CD4-positive, alpha-beta memory T cell (primary cell): ENCODE measurements around the gene WDR89. TPM values are rescaled to one million over a fixed set of nuclear protein-coding genes. Genes with fewer than 3 reads are reported as not detected.
A peak's percentile ranks its signal among the peaks of the same experiment; 100 is the strongest.

ENCODE experiments used
- CTCF ChIA-PET: fragments of 350-600 bp; sonication (Branson Sonifier 250); formaldehyde crosslinking; loops from one replicate; lab custom pipeline; 2021; ENCODE audit warnings: inconsistent platforms; ENCODE audit not compliant: partially characterized antibody; lab: Charles Lee
- POLR2A ChIA-PET: fragments of 350-600 bp; sonication (Branson Sonifier 250); formaldehyde crosslinking; loops from one replicate; lab custom pipeline; 2021; ENCODE audit not compliant: partially characterized antibody; lab: Charles Lee
- DNase-seq, 5 donors: peaks; one replicate each; pipeline versions ENCODE4 v3.0.0 to v3.0.0-alpha.2; 2020 to 2022; ENCODE audit warnings: mixed read lengths in 1 of 5
- H3K27ac ChIP-seq: one replicate; pipeline ENCODE4 v1.7.0; 2013; ENCODE audit warnings: low read depth, low read length
- H3K27me3 ChIP-seq: 2 replicates; pipeline ENCODE4 v1.7.0; 2013; ENCODE audit warnings: mild to moderate bottlenecking, low read length, moderate library complexity; ENCODE audit not compliant: insufficient read depth
- H3K36me3 ChIP-seq: 2 replicates; pipeline ENCODE4 v1.7.0; 2013; ENCODE audit warnings: mild to moderate bottlenecking, low read length, moderate library complexity; ENCODE audit not compliant: insufficient read depth
- H3K4me1 ChIP-seq: 2 replicates; pipeline ENCODE4 v1.7.0; 2013; ENCODE audit warnings: mild to moderate bottlenecking, low read length, moderate library complexity; ENCODE audit not compliant: insufficient read depth
- H3K4me3 ChIP-seq, 2 donors: one replicate each; pipeline ENCODE4 v1.7.0; 2013; ENCODE audit warnings: low read length in 2 of 2, mild to moderate bottlenecking in 1 of 2
- H3K9me3 ChIP-seq, 2 donors: one replicate each; pipeline ENCODE4 v1.7.0; 2013; ENCODE audit warnings: low read length in 2 of 2, control low read depth in 1 of 2; ENCODE audit not compliant: control insufficient read depth in 1 of 2
- H3K27ac Mint-ChIP-seq, 7 donors: one replicate each; pipeline ENCODE4 v1.8.0; 2020 to 2021; ENCODE audit warnings: mixed read lengths in 7 of 7, mild to moderate bottlenecking in 6 of 7, inconsistent platforms in 3 of 7, moderate library complexity in 3 of 7
- H3K27me3 Mint-ChIP-seq, 2 donors: one replicate each; pipeline ENCODE4 v1.8.0; 2020 to 2021; ENCODE audit warnings: mixed read lengths in 2 of 2
- H3K36me3 Mint-ChIP-seq, 2 donors: one replicate each; pipeline ENCODE4 v1.8.0; 2020 to 2021; ENCODE audit warnings: mixed read lengths in 2 of 2, inconsistent platforms in 1 of 2, mild to moderate bottlenecking in 1 of 2
- H3K4me1 Mint-ChIP-seq, 4 donors: one replicate each; pipeline ENCODE4 v1.8.0; 2020 to 2021; ENCODE audit warnings: mixed read lengths in 4 of 4, mild to moderate bottlenecking in 1 of 4
- H3K4me3 Mint-ChIP-seq, 8 donors: one replicate each; pipeline ENCODE4 v1.8.0; 2020 to 2021; ENCODE audit warnings: mixed read lengths in 8 of 8, mild to moderate bottlenecking in 7 of 8, moderate library complexity in 6 of 8, inconsistent platforms in 3 of 8
- H3K9me3 Mint-ChIP-seq, 8 donors: one replicate each; pipeline ENCODE4 v1.8.0; 2020 to 2021; ENCODE audit warnings: mixed read lengths in 8 of 8, mild to moderate bottlenecking in 5 of 8, inconsistent platforms in 3 of 8, moderate library complexity in 1 of 8
- intact Hi-C: fragments of 100-400 bp; cut with micrococcal nuclease; formaldehyde crosslinking; loops from one replicate; pipeline ENCODE4 v1.15.1; 2023
- polyA plus RNA-seq, 2 donors: library from polyadenylated mRNA; unstranded; fragments of 300-500 nt; fragmentation: Illumina TruSeq; gene quantifications; one replicate each; pipeline ENCODE4 v1.2.3, GENCODE V29; 2021
- total RNA-seq, 2 experiments: library from RNA; stranded (reverse); gene quantifications; one replicate each; pipeline ENCODE4 v1.2.3, GENCODE V29; 2021

Gene WDR89
- total and polyA plus RNA-seq, 4 experiments from 2014 or later: 23.4 to 36.3 (median 30.6) TPM

DNA sequence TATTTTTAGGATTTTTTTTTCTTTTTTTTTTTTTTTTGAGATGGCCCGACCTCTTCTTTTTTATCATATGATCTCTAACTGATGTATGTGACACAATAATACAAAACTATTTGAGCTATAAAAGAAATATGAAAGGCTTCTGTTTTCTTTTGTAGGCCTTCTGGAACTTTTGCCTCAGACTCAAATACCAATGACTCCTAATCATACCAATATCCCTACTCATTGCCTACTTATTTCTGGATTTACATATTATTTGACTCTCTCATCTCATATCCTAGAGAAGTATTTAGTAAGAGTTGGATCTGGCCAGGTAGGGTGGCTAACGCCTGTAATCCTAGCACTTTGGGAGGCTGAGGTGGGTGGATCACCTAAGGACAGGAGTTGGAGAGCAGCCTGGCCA is 12.7 kb upstream of the WDR89 start:
- Histone ChIP-seq H3K27ac (no peak overlapping the region), H3K27me3 (no peaks in the 10 kb centered on the region), H3K9me3 (no peaks in the 10 kb centered on the region), H3K4me3 (no peak overlapping the region), H3K36me3 (no peaks in the 10 kb centered on the region), H3K4me1 (peaks cover 34% of the 10 kb centered on the region)
- Mint-ChIP-seq H3K27ac (peak overlapping the region in 1 of 7 donors; percentile 30), H3K36me3 (peaks cover 9 to 18% of the 10 kb centered on the region in 2 donors), H3K9me3 (no peaks in the 10 kb centered on the region), H3K27me3 (no peaks in the 10 kb centered on the region), H3K4me1 (peaks cover 15 to 26% (median 19%) of the 10 kb centered on the region in 4 donors), H3K4me3 (no peak overlapping the region)
- ChIA-PET POLR2A (interaction anchor here (0.5 to 7.0 kb wide), 2 partner anchors 13 to 626 kb away, joined by 4 to 151 read pairs; partner anchors contain the start of gene WDR89), CTCF (interaction anchor here (1.3 kb wide), 1 partner anchor 9 kb away, joined by 5 read pairs; no protein-coding TSS in a partner anchor)
- intact Hi-C loops: no loop called here
- no peak for DNase-seq

DNA sequence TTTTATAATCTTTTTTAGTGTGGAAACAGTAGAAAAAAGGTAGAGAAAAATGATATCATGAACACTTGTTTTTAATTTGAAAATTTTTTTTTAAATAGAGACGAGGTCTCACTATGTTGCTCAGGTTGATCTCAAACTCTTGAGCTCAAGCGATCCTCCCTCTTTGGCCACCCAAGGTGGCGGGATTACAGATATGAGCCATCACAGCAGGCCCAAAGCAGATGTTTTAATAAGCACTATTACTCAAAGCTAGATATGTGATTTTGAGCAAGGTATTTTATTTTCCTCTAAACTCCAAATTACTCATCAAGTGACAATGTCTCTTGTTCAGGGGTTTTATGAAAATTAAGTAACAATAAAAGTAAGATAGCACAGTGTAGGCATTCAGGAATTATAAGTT is 10.7 kb upstream of the WDR89 start:
- no peak overlapping the region for H3K27ac ChIP-seq
- H3K27ac Mint-ChIP-seq: peak overlapping the region; percentile 37 to 79 (median 73)

DNA sequence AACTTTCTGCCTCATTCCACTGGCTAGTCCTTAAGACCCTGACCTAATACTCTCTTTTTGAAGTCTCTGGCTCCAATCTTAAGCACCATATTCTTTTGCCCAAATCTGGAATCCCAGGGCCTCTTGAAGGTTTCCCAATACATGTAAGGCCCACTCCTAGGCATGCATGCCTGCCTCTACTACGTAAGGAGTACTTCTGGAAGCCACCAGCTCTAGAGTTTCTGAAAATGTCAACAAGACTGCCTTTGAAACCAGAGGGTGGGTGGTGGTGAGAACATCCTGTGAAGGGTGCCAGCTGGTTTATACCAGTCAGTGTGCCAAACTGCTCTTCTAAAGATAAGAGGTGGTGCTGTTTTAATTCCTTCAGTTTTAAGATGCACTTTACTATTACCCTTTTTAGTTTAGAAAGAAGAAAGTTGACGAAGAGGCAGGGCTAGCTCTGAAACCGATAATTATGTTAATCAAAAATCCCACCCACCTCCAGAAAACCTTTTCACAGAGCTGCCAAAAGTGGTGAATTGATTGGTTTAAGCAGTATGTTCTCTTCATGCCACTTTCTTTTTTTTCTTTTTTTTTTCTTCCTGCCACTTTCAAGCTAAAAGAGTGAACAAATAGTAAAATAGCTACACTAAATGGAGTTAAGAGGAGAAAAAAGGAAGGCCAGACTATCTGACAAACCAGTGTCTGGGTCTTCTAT is 8.7 kb upstream of the WDR89 start:
- H3K4me3 ChIP-seq: peak overlapping the region in 1 of 2 donors; percentile 1
- intact Hi-C loops: loop anchor here (1.0 to 2.0 kb wide), 2 partner anchors 8 to 78 kb away; partner anchors contain the start of gene SGPP1
- POLR2A ChIA-PET: interaction anchor here (0.6 to 7.0 kb wide), 17 partner anchors 9 to 854 kb away, joined by 3 to 151 read pairs (median 6); partner anchors contain the start of genes PPP2R5E, SGPP1, SYNE2 and WDR89

More for the DNA sequence above, 10.7 kb upstream of the WDR89 start:
- Mint-ChIP-seq H3K4me3 (peak overlapping the region in 1 of 8 donors; percentile 43), H3K36me3 (peaks cover 14 to 18% of the 10 kb centered on the region in 2 donors), H3K9me3 (no peaks in the 10 kb centered on the region), H3K4me1 (peaks cover 19 to 39% (median 24%) of the 10 kb centered on the region in 4 donors), H3K27me3 (no peaks in the 10 kb centered on the region)
- H3K4me3 ChIP-seq: no peak overlapping the region
- CTCF ChIA-PET: interaction anchor here (0.9 to 3.3 kb wide), 5 partner anchors 11 to 117 kb away, joined by 3 to 41 read pairs (median 5); partner anchors contain the start of gene WDR89
- H3K36me3 ChIP-seq: no peaks in the 10 kb centered on the region
- no peak for DNase-seq
- peaks cover 41% of the 10 kb centered on the region for H3K4me1 ChIP-seq
- intact Hi-C loops: no loop called here
- H3K9me3 ChIP-seq: no peaks in the 10 kb centered on the region
- POLR2A ChIA-PET: interaction anchor here (1.2 to 7.0 kb wide), 2 partner anchors 11 to 14 kb away, joined by 3 to 151 read pairs; partner anchors contain the start of gene WDR89
- no peaks in the 10 kb centered on the region for H3K27me3 ChIP-seq

DNA sequence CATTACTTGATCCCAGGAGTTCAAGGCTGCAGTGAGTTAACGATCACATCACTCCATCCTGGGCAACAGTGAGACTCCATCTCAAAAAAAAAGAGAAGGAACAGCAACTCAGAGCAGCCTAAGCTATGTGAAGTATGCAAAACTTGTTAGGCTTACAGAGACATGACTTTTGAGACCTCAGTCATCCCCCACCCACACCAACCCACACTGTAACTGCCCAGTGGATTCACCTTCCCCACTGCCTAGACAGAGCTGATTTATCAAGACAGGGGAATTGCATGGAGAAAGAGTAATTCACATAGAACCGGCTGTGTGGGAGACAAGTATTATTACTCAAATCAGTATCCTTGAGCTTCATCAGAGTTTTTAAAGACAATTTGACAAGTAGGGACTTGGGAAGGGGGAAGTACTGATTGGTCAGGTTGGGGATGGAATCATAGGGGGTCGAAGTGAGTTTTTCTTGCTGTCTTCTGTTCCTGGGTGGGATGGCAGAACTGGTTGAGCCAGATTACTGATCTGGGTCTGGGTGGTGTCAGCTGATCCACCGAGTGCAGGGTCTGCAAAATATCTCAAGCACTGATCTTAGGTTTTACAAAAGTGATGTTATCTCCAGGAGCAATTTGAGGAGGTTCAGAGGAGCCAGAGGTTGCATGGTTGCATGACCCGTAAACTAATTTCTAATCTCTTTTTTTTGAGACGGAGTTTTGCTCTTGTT is 6.2 kb upstream of the WDR89 start:
- Mint-ChIP-seq H3K27ac (peak overlapping the region in 6 of 7 donors; percentile 52 to 95 (median 72)), H3K36me3 (peaks cover 10 to 17% of the 10 kb centered on the region in 2 donors), H3K27me3 (no peaks in the 10 kb centered on the region), H3K9me3 (no peaks in the 10 kb centered on the region), H3K4me3 (no peak overlapping the region), H3K4me1 (peaks cover 21 to 43% (median 30%) of the 10 kb centered on the region in 4 donors)
- ChIA-PET CTCF (interaction anchor here (1.8 to 3.2 kb wide), 2 partner anchors 14 to 122 kb away, joined by 7 to 8 read pairs; no protein-coding TSS in a partner anchor), POLR2A (interaction anchor here (1.2 to 2.2 kb wide), 2 partner anchors 79 to 80 kb away, joined by 4 to 6 read pairs; partner anchors contain the start of gene SGPP1)
- H3K36me3 ChIP-seq: no peaks in the 10 kb centered on the region
- no peaks in the 10 kb centered on the region for H3K9me3 ChIP-seq
- H3K27me3 ChIP-seq: no peaks in the 10 kb centered on the region
- intact Hi-C loops: no loop called here
- peaks cover 47% of the 10 kb centered on the region for H3K4me1 ChIP-seq
- no peak for DNase-seq
- H3K4me3 ChIP-seq: no peak overlapping the region
- no peak overlapping the region for H3K27ac ChIP-seq

More for the DNA sequence above, 8.7 kb upstream of the WDR89 start:
- peaks cover 19 to 39% (median 29%) of the 10 kb centered on the region in 4 donors for H3K4me1 Mint-ChIP-seq
- H3K9me3 Mint-ChIP-seq: no peaks in the 10 kb centered on the region
- Histone ChIP-seq H3K27ac (peak overlapping the region; percentile 56), H3K36me3 (no peaks in the 10 kb centered on the region), H3K4me1 (peaks cover 41% of the 10 kb centered on the region), H3K9me3 (no peaks in the 10 kb centered on the region), H3K27me3 (no peaks in the 10 kb centered on the region)
- peaks cover 12 to 20% of the 10 kb centered on the region in 2 donors for H3K36me3 Mint-ChIP-seq
- peak overlapping the region; percentile 92 to 100 (median 97) for H3K27ac Mint-ChIP-seq
- CTCF ChIA-PET: interaction anchor here (0.8 to 3.3 kb wide), 14 partner anchors 9 to 216 kb away, joined by 3 to 41 read pairs (median 4); partner anchors contain the start of genes PPP2R5E and WDR89
- peak overlapping the region in 7 of 8 donors; percentile 66 to 80 (median 77) for H3K4me3 Mint-ChIP-seq
- H3K27me3 Mint-ChIP-seq: no peaks in the 10 kb centered on the region
- DNase-seq: peak; percentile 72 to 79 (median 74)

DNA sequence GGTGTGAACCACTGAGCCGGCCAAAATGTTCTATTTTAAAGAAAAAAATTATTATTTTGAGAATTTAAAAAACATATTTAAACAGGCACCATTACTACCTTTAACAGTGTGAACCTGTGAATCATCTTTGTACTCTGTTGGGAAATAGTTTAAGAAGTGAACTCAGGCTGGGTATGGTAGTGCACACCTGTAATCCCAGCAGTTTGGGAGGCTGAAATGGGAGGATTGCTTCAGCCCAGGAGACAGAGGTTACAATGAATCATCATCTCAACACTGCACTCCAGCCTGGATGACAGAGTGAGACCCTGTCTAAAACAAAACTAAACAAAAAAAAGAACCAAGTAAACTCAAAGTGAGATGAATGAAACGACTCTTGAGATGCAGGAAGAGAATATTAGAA is 3.1 kb upstream of the WDR89 start:
- no peak for DNase-seq
- Mint-ChIP-seq H3K9me3 (no peaks in the 10 kb centered on the region), H3K27ac (peak overlapping the region in 2 of 7 donors; percentile 35 to 36), H3K4me1 (peaks cover 14 to 41% (median 23%) of the 10 kb centered on the region in 4 donors), H3K36me3 (peaks cover 12 to 15% of the 10 kb centered on the region in 2 donors), H3K4me3 (no peak overlapping the region), H3K27me3 (no peaks in the 10 kb centered on the region)
- no peaks in the 10 kb centered on the region for H3K36me3 ChIP-seq
- peaks cover 31% of the 10 kb centered on the region for H3K4me1 ChIP-seq
- H3K27me3 ChIP-seq: no peaks in the 10 kb centered on the region
- intact Hi-C loops: loop anchor here (5.0 kb wide), 1 partner anchor 743 kb away; the partner anchor contains the start of gene MTHFD1
- no peak overlapping the region for H3K27ac ChIP-seq
- H3K4me3 ChIP-seq: no peak overlapping the region
- no peaks in the 10 kb centered on the region for H3K9me3 ChIP-seq
- POLR2A ChIA-PET: interaction anchor here (0.9 kb wide), 1 partner anchor 83 kb away, joined by 3 read pairs; the partner anchor contains the start of gene SGPP1
- CTCF ChIA-PET: interaction anchor here (0.6 kb wide), 1 partner anchor 18 kb away, joined by 3 read pairs; no protein-coding TSS in a partner anchor

DNA sequence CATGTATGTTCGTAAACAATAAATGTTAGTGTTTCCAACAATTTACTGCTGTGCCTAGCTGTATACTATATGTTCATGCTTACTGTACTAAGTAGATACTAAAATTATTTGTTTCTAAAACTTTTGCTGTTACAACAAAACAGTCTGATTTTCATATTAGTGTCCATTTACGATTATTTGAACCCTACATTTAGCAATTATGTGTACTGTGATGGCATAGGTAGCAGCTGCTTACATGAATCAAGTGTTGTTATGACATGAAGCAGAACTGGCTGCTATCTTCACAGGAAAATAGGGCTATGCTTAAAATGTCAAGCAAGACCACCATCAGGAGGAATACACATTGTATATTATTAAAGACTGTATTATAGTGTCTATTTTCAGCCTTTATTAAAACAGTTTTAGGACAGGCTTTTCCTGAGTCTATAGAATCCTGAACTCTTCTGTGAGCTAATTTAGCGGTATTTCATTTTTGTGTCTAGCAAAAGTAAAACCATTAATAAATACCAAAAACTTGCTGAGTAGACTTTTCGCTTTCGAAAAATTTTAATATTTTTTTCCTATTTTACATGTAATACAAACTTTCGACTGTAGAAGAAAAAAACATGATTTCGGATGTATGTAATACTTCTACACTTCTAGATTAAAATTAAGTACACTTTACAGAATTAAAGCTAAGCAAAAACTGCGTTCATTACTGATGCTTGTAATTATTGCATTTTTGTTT is 1.1 kb upstream of the WDR89 start:
- H3K9me3 Mint-ChIP-seq: no peaks in the 10 kb centered on the region
- CTCF ChIA-PET: interaction anchor here (1.2 to 4.4 kb wide), 10 partner anchors 8 to 127 kb away, joined by 3 to 41 read pairs (median 6); no protein-coding TSS in a partner anchor
- H3K27ac Mint-ChIP-seq: peak overlapping the region; percentile 90 to 99 (median 97)
- intact Hi-C loops: loop anchor here (1.0 to 5.0 kb wide), 3 partner anchors 7 to 744 kb away; partner anchors contain the start of genes MTHFD1 and PPP2R5E
- DNase-seq: no peak
- H3K4me1 Mint-ChIP-seq: peaks cover 18 to 46% (median 27%) of the 10 kb centered on the region in 4 donors
- H3K36me3 Mint-ChIP-seq: peaks cover 14 to 18% of the 10 kb centered on the region in 2 donors
- Histone ChIP-seq H3K36me3 (peaks cover 5% of the 10 kb centered on the region), H3K9me3 (no peaks in the 10 kb centered on the region), H3K27ac (peak overlapping the region; percentile 99), H3K4me1 (peaks cover 34% of the 10 kb centered on the region), H3K27me3 (no peaks in the 10 kb centered on the region), H3K4me3 (peak overlapping the region; percentile 85 to 96)
- H3K27me3 Mint-ChIP-seq: no peaks in the 10 kb centered on the region
- peak overlapping the region; percentile 85 to 98 (median 92) for H3K4me3 Mint-ChIP-seq
- POLR2A ChIA-PET: interaction anchor here (0.7 to 7.2 kb wide), 9 partner anchors 9 to 696 kb away, joined by 3 to 151 read pairs (median 4); partner anchors contain the start of genes PPP2R5E and SGPP1
